Adipocyte (in vitro differentiated cells): ENCODE results near the gene YY1AP1.
A peak's percentile ranks its signal among the peaks of the same experiment; 100 is the strongest.
"Not testable (repeated sequence)": the region's sequence is repeated elsewhere in the genome, so short reads cannot be mapped to it uniquely, and the experiment has no call there.

Experiments
- DNase-seq: peaks from one replicate; pipeline ENCODE4 v3.0.0-alpha.2; 2015; ENCODE audit warnings: low read depth
- H3K27me3 ChIP-seq: replicated peaks from 2 replicates; pipeline ENCODE4 v1.7.0; 2013; ENCODE audit warnings: mild to moderate bottlenecking, low read length, moderate library complexity; ENCODE audit not compliant: control insufficient read depth, insufficient read depth
- H3K36me3 ChIP-seq: 2 replicates; pipeline ENCODE4 v1.7.0; 2013; ENCODE audit warnings: low read length, mild to moderate bottlenecking, moderate library complexity; ENCODE audit not compliant: control insufficient read depth, insufficient read depth, severe bottlenecking
- H3K4me1 ChIP-seq: 2 replicates; pipeline ENCODE4 v1.7.0; 2013; ENCODE audit warnings: mild to moderate bottlenecking, low read length, moderate library complexity; ENCODE audit not compliant: control insufficient read depth, insufficient read depth
- H3K4me3 ChIP-seq: 2 replicates; pipeline ENCODE4 v1.7.0; 2013; ENCODE audit warnings: mild to moderate bottlenecking, low read length, moderate library complexity
- H3K9ac ChIP-seq: 2 replicates; pipeline ENCODE4 v1.7.0; 2013; ENCODE audit warnings: mild to moderate bottlenecking, low read length, moderate library complexity
- H3K9me3 ChIP-seq: 2 replicates; pipeline ENCODE4 v1.7.0; 2013; ENCODE audit warnings: mild to moderate bottlenecking, low read length, moderate library complexity; ENCODE audit not compliant: control insufficient read depth

Gene YY1AP1

GRCh38 chr1:155709391-155709790 lies 20.8 kb upstream of the YY1AP1 start:
- no peak overlapping the region for H3K9ac ChIP-seq
- H3K4me1 ChIP-seq: peaks cover 19% of the 10 kb centered on the region

GRCh38 chr1:155706139-155706538 lies 17.6 kb upstream of the YY1AP1 start:
- Histone ChIP-seq H3K36me3 (no peaks in the 10 kb centered on the region), H3K4me3 (no peak overlapping the region), H3K9ac (no peak overlapping the region), H3K9me3 (no peaks in the 10 kb centered on the region), H3K27me3 (no peaks in the 10 kb centered on the region), H3K4me1 (peaks cover 5% of the 10 kb centered on the region)
- DNase-seq: peak; percentile 28

More at GRCh38 chr1:155709391-155709790, 20.8 kb upstream of the YY1AP1 start:
- H3K9me3 ChIP-seq: no peaks in the 10 kb centered on the region
- no peak overlapping the region for H3K4me3 ChIP-seq
- no peaks in the 10 kb centered on the region for H3K36me3 ChIP-seq
- H3K27me3 ChIP-seq: no peaks in the 10 kb centered on the region
- DNase-seq: no peak

- DNase-seq, H3K36me3 ChIP-seq, H3K9me3 ChIP-seq, H3K4me3 ChIP-seq, H3K4me1 ChIP-seq, H3K9ac ChIP-seq, H3K27me3 ChIP-seq: not testable (repeated sequence)
Observed at GRCh38 chr1:155704414-155704813, 15.8 kb upstream of the YY1AP1 start.

- Histone ChIP-seq H3K36me3 (no peaks in the 10 kb centered on the region), H3K9ac (no peak overlapping the region), H3K9me3 (no peaks in the 10 kb centered on the region), H3K27me3 (no peaks in the 10 kb centered on the region), H3K4me1 (peaks cover 13% of the 10 kb centered on the region), H3K4me3 (no peak overlapping the region)
- no peak for DNase-seq
Observed at GRCh38 chr1:155703216-155703615, 14.6 kb upstream of the YY1AP1 start.

GRCh38 chr1:155701675-155702074 lies 13.1 kb upstream of the YY1AP1 start:
- H3K4me3 ChIP-seq, H3K9me3 ChIP-seq, H3K36me3 ChIP-seq, DNase-seq, H3K27me3 ChIP-seq, H3K9ac ChIP-seq: not testable (repeated sequence)
- peaks cover 13% of the 10 kb centered on the region for H3K4me1 ChIP-seq

- not testable (repeated sequence) for H3K4me3 ChIP-seq, H3K9me3 ChIP-seq, H3K36me3 ChIP-seq, DNase-seq, H3K9ac ChIP-seq, H3K27me3 ChIP-seq
- H3K4me1 ChIP-seq: peaks cover 15% of the 10 kb centered on the region
Observed at GRCh38 chr1:155699062-155699461, 10.5 kb upstream of the YY1AP1 start.

GRCh38 chr1:155698382-155699038 lies 9.9 kb upstream of the YY1AP1 start:
- Histone ChIP-seq H3K9ac (no peak overlapping the region), H3K27me3 (no peaks in the 10 kb centered on the region), H3K9me3 (no peaks in the 10 kb centered on the region), H3K4me1 (peaks cover 15% of the 10 kb centered on the region), H3K36me3 (no peaks in the 10 kb centered on the region), H3K4me3 (no peak overlapping the region)
- DNase-seq: peak; percentile 38

- peaks cover 15% of the 10 kb centered on the region for H3K4me1 ChIP-seq
- H3K4me3 ChIP-seq, H3K9me3 ChIP-seq, H3K9ac ChIP-seq, H3K36me3 ChIP-seq, H3K27me3 ChIP-seq, DNase-seq: not testable (repeated sequence)
Observed at GRCh38 chr1:155697616-155698015, 9.0 kb upstream of the YY1AP1 start.

GRCh38 chr1:155697046-155697445 lies 8.5 kb upstream of the YY1AP1 start:
- Histone ChIP-seq H3K4me3 (no peak overlapping the region), H3K36me3 (peaks cover 5% of the 10 kb centered on the region), H3K27me3 (no peaks in the 10 kb centered on the region), H3K9me3 (no peaks in the 10 kb centered on the region), H3K4me1 (peaks cover 15% of the 10 kb centered on the region), H3K9ac (no peak overlapping the region)
- no peak for DNase-seq

GRCh38 chr1:155696524-155696923 lies 8.0 kb upstream of the YY1AP1 start:
- Histone ChIP-seq H3K27me3 (no peaks in the 10 kb centered on the region), H3K4me1 (peaks cover 15% of the 10 kb centered on the region), H3K4me3 (no peak overlapping the region), H3K9ac (no peak overlapping the region), H3K36me3 (peaks cover 10% of the 10 kb centered on the region), H3K9me3 (no peaks in the 10 kb centered on the region)
- DNase-seq: no peak

GRCh38 chr1:155695608-155696007 lies 7.0 kb upstream of the YY1AP1 start:
- DNase-seq: no peak
- Histone ChIP-seq H3K4me1 (peaks cover 16% of the 10 kb centered on the region), H3K9me3 (no peaks in the 10 kb centered on the region), H3K36me3 (peaks cover 16% of the 10 kb centered on the region), H3K9ac (no peak overlapping the region), H3K4me3 (no peak overlapping the region), H3K27me3 (no peaks in the 10 kb centered on the region)

- H3K36me3 ChIP-seq: peaks cover 16% of the 10 kb centered on the region
Observed at GRCh38 chr1:155695072-155695471, 6.5 kb upstream of the YY1AP1 start.

More at GRCh38 chr1:155695072-155695471, 6.5 kb upstream of the YY1AP1 start:
- Histone ChIP-seq H3K27me3 (no peaks in the 10 kb centered on the region), H3K4me3 (no peak overlapping the region), H3K9ac (no peak overlapping the region), H3K9me3 (no peaks in the 10 kb centered on the region), H3K4me1 (peaks cover 21% of the 10 kb centered on the region)
- no peak for DNase-seq
